ENCODE results near the gene CISTR. TPM values are rescaled to one million over a fixed set of nuclear protein-coding genes. Genes with fewer than 3 reads are reported as not detected.

CISTR gene
- total RNA-seq, 6 donors from 2014 or later = not detected

DNA sequence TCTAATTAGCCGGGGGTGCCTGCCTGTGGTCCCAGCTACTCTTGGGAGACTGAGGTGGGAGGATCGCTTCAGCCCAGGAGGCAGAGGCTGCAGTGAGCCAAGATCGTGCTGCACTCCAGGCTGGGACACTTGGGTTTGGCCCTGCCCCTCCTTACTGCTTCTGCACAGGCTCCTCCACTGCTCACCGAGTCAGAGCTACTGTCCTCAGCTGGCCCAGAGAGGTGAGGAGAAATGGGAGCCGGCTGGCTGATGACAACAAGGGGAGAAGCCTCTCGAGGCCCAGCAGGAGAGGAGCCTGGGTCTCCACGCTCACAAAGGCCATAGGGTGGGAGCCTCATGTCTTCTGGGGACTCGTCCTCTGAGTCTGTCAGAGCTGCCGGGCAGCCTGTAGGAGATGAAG, 38.3 kb downstream of the CISTR start:
- no peak overlapping the region for H3K27ac ChIP-seq
- 71 to 78% methylated on average over 8 to 9 of the region's 9 CpGs for WGBS, 2 donors
- H3K36me3 ChIP-seq = peaks cover 21 to 71% (median 61%) of the 10 kb centered on the region in 4 donors
- no peaks in the 10 kb centered on the region for H3K27me3 ChIP-seq
- no peaks in the 10 kb centered on the region for H3K9me3 ChIP-seq
- no peak for DNase-seq
- no peak for TF ChIP-seq EP300 (IDR thresholded peaks at IDR 0.05)
- no peak for TF ChIP-seq POLR2AphosphoS5 (IDR thresholded peaks at IDR 0.05)
- TF ChIP-seq, protein P1, sequence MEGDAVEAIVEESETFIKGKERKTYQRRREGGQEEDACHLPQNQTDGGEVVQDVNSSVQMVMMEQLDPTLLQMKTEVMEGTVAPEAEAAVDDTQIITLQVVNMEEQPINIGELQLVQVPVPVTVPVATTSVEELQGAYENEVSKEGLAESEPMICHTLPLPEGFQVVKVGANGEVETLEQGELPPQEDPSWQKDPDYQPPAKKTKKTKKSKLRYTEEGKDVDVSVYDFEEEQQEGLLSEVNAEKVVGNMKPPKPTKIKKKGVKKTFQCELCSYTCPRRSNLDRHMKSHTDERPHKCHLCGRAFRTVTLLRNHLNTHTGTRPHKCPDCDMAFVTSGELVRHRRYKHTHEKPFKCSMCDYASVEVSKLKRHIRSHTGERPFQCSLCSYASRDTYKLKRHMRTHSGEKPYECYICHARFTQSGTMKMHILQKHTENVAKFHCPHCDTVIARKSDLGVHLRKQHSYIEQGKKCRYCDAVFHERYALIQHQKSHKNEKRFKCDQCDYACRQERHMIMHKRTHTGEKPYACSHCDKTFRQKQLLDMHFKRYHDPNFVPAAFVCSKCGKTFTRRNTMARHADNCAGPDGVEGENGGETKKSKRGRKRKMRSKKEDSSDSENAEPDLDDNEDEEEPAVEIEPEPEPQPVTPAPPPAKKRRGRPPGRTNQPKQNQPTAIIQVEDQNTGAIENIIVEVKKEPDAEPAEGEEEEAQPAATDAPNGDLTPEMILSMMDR (IDR thresholded peaks at IDR 0.05) = no peak
- no peak for TF ChIP-seq POLR2A (IDR thresholded peaks at IDR 0.05)
- H3K4me1 ChIP-seq = no peaks in the 10 kb centered on the region
- H3K4me3 ChIP-seq = no peak overlapping the region
- no peak for ATAC-seq (ENCODE audit: low FRiP score in 2 of 2)

DNA sequence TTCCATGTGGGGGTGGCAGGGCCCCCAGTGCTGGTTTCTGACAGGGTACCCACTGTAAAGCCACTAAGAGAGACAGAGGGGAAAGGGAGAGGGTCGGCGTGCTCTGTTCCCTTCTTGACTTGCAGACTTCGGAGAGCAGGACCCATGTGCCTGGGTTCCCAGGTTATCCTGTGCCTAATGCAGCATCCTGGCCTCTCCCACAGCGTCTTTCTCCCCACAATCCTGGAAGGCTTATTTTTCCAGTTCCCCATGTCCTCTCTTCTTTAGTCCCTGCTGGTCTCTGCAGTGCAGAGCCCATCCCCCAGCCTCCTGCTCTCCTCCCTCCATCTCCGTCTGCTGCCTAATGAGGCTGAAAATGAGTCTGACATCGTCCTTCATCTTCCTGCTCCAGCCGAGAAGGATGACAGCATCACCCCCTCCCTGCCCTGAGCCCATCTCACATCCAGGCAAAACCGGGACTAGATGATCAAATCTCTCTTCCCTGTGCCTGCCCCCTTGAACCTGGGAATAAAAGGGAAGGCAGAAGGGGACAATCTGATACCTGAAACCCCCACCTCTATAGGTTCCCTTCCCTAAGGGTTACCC, 39.6 kb downstream of the CISTR start:
- H3K4me1 ChIP-seq = no peaks in the 10 kb centered on the region
- no peaks in the 10 kb centered on the region for H3K27me3 ChIP-seq
- DNase-seq = no peak
- H3K27ac ChIP-seq = no peak overlapping the region
- H3K4me3 ChIP-seq = no peak overlapping the region
- H3K9me3 ChIP-seq = no peaks in the 10 kb centered on the region
- WGBS, 2 donors = 77 to 83% methylated on average over 6 to 8 of the region's 8 CpGs
- peaks cover 21 to 58% (median 55%) of the 10 kb centered on the region in 4 donors for H3K36me3 ChIP-seq
- no peak for ATAC-seq (ENCODE audit: low FRiP score in 2 of 2)
- TF ChIP-seq EP300 (IDR thresholded peaks at IDR 0.05) (no peak), POLR2AphosphoS5 (IDR thresholded peaks at IDR 0.05) (no peak), POLR2A (IDR thresholded peaks at IDR 0.05) (no peak)
- TF ChIP-seq, protein P1 (IDR thresholded peaks at IDR 0.05) = no peak

DNA sequence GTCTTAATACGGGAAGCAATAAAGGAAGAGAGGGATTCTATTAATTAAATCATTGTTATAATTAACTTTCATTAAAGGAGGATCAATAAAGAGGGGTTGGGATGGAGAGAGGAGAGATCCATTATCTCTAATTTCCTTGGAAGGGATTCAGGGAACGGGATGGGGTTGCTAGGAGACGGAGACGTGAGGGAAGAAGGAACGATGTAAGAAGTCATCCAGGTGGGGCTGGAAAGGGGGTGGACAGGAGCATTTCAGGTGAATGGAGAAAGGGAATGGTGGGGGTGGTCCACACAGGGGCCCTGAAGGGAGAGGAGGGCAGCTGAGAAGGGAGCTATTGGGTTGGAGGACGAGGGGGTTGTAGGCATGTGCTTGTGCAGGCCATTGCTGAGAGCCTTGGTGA, 41.7 kb downstream of the CISTR start:
- 55 to 62% methylated on average over 6 of the region's 6 CpGs for WGBS, 2 donors
- Histone ChIP-seq H3K4me3 (no peak overlapping the region), H3K36me3 (peaks cover 11 to 39% (median 36%) of the 10 kb centered on the region in 4 donors), H3K4me1 (no peaks in the 10 kb centered on the region), H3K27me3 (no peaks in the 10 kb centered on the region), H3K9me3 (no peaks in the 10 kb centered on the region), H3K27ac (no peak overlapping the region)
- DNase-seq = no peak
- no peak for TF ChIP-seq POLR2AphosphoS5 (IDR thresholded peaks at IDR 0.05)
- no peak for TF ChIP-seq POLR2A (IDR thresholded peaks at IDR 0.05)
- no peak for TF ChIP-seq EP300 (IDR thresholded peaks at IDR 0.05)
- TF ChIP-seq, protein P1 (IDR thresholded peaks at IDR 0.05) = no peak
- ATAC-seq (ENCODE audit: low FRiP score in 2 of 2) = no peak

DNA sequence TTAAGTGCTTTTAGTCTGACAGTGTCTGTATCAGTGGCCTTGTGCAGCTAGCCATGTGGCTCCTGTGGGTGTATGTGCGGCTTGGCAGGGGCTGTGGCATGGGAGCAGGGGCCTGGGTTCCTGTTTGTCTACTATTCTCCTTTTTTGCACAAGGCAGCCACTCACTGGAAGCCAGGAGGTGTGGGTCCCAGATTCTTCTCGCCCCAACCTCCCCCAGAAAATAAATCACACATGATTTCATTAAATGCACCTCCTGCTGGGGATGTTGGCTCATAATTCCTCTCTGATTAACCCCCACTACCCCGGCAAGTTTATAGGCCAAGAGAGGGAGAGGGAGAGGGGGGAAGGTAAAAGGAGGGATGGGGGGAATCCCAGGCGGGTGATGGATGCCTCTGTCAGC, 42.1 kb downstream of the CISTR start:
- peaks cover 9 to 35% (median 31%) of the 10 kb centered on the region in 4 donors for H3K36me3 ChIP-seq
- WGBS, 2 donors = 51% methylated on average over 4 of the region's 4 CpGs
- H3K27me3 ChIP-seq = no peaks in the 10 kb centered on the region
- H3K27ac ChIP-seq = no peak overlapping the region
- H3K9me3 ChIP-seq = no peaks in the 10 kb centered on the region
- H3K4me3 ChIP-seq = no peak overlapping the region
- DNase-seq (no peak), ATAC-seq (ENCODE audit: low FRiP score in 2 of 2) (no peak)
- no peak for TF ChIP-seq EP300 (IDR thresholded peaks at IDR 0.05)
- no peak for TF ChIP-seq POLR2A (IDR thresholded peaks at IDR 0.05)
- H3K4me1 ChIP-seq = no peaks in the 10 kb centered on the region

DNA sequence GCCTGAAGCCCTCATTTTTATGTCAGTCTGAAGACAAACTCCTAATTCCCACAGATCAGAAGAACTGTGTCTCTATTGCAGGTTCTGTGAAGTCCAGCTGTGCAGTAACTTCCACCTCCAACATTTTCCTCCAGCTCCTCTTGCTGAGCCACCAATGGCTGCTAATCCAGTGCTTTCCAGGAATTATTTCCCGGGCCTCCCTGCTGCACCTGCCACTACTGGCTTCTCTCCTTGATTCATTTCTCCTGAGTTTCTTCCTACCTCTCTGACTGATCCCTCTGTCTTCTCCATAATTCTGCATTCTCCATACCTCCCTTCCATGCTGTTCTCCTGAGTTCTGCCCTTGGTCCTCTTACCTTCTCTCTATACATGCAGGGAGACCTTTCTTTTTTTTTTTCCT, 45.7 kb downstream of the CISTR start:
- TF ChIP-seq, protein P1 (IDR thresholded peaks at IDR 0.05) = no peak
- TF ChIP-seq POLR2AphosphoS5 (IDR thresholded peaks at IDR 0.05) (no peak), POLR2A (IDR thresholded peaks at IDR 0.05) (no peak), EP300 (IDR thresholded peaks at IDR 0.05) (no peak)
- DNase-seq = no peak
- Histone ChIP-seq H3K36me3 (no peaks in the 10 kb centered on the region), H3K4me1 (no peaks in the 10 kb centered on the region), H3K27me3 (no peaks in the 10 kb centered on the region), H3K27ac (no peak overlapping the region), H3K9me3 (no peaks in the 10 kb centered on the region), H3K4me3 (no peak overlapping the region)
- ATAC-seq (ENCODE audit: low FRiP score in 2 of 2) = no peak
- WGBS, 2 donors = 80% methylated on average over 1 of the region's 1 CpG
